Pancreas (tissue), 10 donors: Measurements from ENCODE around the gene ANKS1B. TPM values are rescaled to one million over a fixed set of nuclear protein-coding genes. Genes with fewer than 3 reads are reported as not detected.

Source experiments
- ATAC-seq, 4 donors: fragments of 200-7000 bp; cut with Tn5 transposase; one replicate each; pipeline versions ENCODE4 v1.8.0 to v1.9.1; 2020; ENCODE audit warnings: mild to moderate bottlenecking in 4 of 4, moderate library complexity in 4 of 4
- DNase-seq, 6 donors: peaks; one replicate each; pipeline ENCODE4 v3.0.0-alpha.2; 2020
- FAIRE-seq: peaks from 2 replicates; lab custom pipeline; 2012; peaks lifted over from hg19 to GRCh38; lab: Jason Lieb, UNC
- H3K27ac ChIP-seq, 4 donors: fragments of 200-600 bp; sonication (generic); 1 replicate in 3 of 4; 2 replicates in 1 of 4; pipeline versions ENCODE4 v1.5.0 to v1.8.0; 2020
- H3K27me3 ChIP-seq, 4 donors: fragments of 200-600 bp; one replicate each; pipeline ENCODE4 v1.8.0; 2021
- H3K36me3 ChIP-seq, 3 donors: fragments of 200-600 bp; sonication (generic) in 1 of 3; one replicate each; pipeline versions ENCODE4 v1.5.0 to v1.8.0; 2020 to 2021
- H3K4me1 ChIP-seq, 3 donors: fragments of 200-600 bp; one replicate each; pipeline ENCODE4 v1.8.0; 2021
- H3K4me3 ChIP-seq, 4 donors: fragments of 200-600 bp; sonication (generic) in 2 of 4; one replicate each; pipeline versions ENCODE4 v1.5.0 to v1.8.0; 2020 to 2021
- H3K9me3 ChIP-seq, 4 donors: fragments of 200-600 bp; one replicate each; pipeline ENCODE4 v1.8.0; 2021
- CTCF ChIP-seq, 4 donors: fragments of 200-600 bp; sonication (generic) in 3 of 4; IDR thresholded peaks; one replicate each; pipeline versions ENCODE4 v1.5.0 to v1.8.0; 2021; ENCODE audit warnings: antibody characterized with exemption in 4 of 4
- WGBS, 2 donors: extraction: QIAGEN DNeasy Blood & Tissue Kit; methylation state at CpG; one replicate each; pipeline ENCODE4 v1.1.7; 2013; 5-methylcytosine and 5-hydroxymethylcytosine counted together
- intact Hi-C, 3 donors: fragments of 100-400 bp; cut with DNase I; formaldehyde crosslinking; loops; one replicate each; pipeline versions ENCODE4 v1.11.1 to v1.14.2; 2022
- polyA plus RNA-seq, 2 donors: library from polyadenylated mRNA; stranded (reverse); fragments of 200-250 nt; gene quantifications; one replicate each; pipeline ENCODE4 v1.2.3, GENCODE V29; 2013
- total RNA-seq, 6 donors: library from RNA; stranded (reverse); fragmentation: NEBNext Ultra II Directional in 4 of 6; extraction: Animal tissue kit (Norgen Biotek cat#: 25700) in 4 of 6; gene quantifications; one replicate each; pipeline versions ENCODE4 v1.2.1 to v1.2.4, GENCODE V29; 2021 to 2023
- donor health status: healthy with polysubstance abuse.
- donor health status: DM: no; HTN: no; CAD: no; lungs with moderate emphysema.
- donor health status: DM: no; HTN: no; CAD: no.
- donor health status: control.
- donor health status: control.
- donor health status: Bipolar disorder and iron deficiency.
- donor health status: DM: yes; HTN: yes; CAD: no.
- donor health status: DM: no; HTN: no; CAD: no.
- donor health status: DM: no; HTN: no; CAD: no.
- donor health status: DM: yes; HTN: yes; CAD: no.

Gene ANKS1B
- total and polyA plus RNA-seq, 8 donors, result 0.49 to 3.2 (median 1.9) TPM

GRCh38 chr12:99380701-99381100 is 604.0 kb downstream of the ANKS1B start:
- WGBS, 2 donors, result 49 to 58% methylated on average over 1 of the region's 1 CpG
- no peak for ATAC-seq

GRCh38 chr12:99374023-99374422 is 610.7 kb downstream of the ANKS1B start:
- DNase-seq (no peak), ATAC-seq (no peak), FAIRE-seq (no peak)
- H3K9me3 ChIP-seq, result no peaks in the 10 kb centered on the region
- no peaks in the 10 kb centered on the region for H3K27me3 ChIP-seq
- no peak overlapping the region for H3K4me3 ChIP-seq
- TF ChIP-seq CTCF (IDR thresholded peaks at IDR 0.05), result no peak
- no peak overlapping the region for H3K27ac ChIP-seq
- intact Hi-C loops, result no loop called here
- H3K4me1 ChIP-seq, result no peaks in the 10 kb centered on the region
- no peaks in the 10 kb centered on the region for H3K36me3 ChIP-seq
- WGBS, 2 donors, result 59 to 60% methylated on average over 1 of the region's 1 CpG

More at GRCh38 chr12:99380701-99381100, 604.0 kb downstream of the ANKS1B start:
- H3K9me3 ChIP-seq, result no peaks in the 10 kb centered on the region
- intact Hi-C loops, result no loop called here
- TF ChIP-seq CTCF (IDR thresholded peaks at IDR 0.05), result no peak
- no peaks in the 10 kb centered on the region for H3K27me3 ChIP-seq
- no peaks in the 10 kb centered on the region for H3K36me3 ChIP-seq
- FAIRE-seq (no peak), DNase-seq (no peak)
- H3K27ac ChIP-seq, result no peak overlapping the region
- H3K4me1 ChIP-seq, result no peaks in the 10 kb centered on the region
- H3K4me3 ChIP-seq, result no peak overlapping the region

GRCh38 chr12:99372257-99372920 is 612.3 kb downstream of the ANKS1B start:
- ATAC-seq (no peak), DNase-seq (no peak), FAIRE-seq (no peak)
- Histone ChIP-seq H3K4me1 (no peaks in the 10 kb centered on the region), H3K9me3 (no peaks in the 10 kb centered on the region), H3K27ac (no peak overlapping the region), H3K27me3 (no peaks in the 10 kb centered on the region), H3K4me3 (no peak overlapping the region), H3K36me3 (no peaks in the 10 kb centered on the region)
- 54 to 63% methylated on average over 3 of the region's 3 CpGs for WGBS, 2 donors
- TF ChIP-seq CTCF (IDR thresholded peaks at IDR 0.05), result no peak
- intact Hi-C loops, result no loop called here

GRCh38 chr12:99370421-99371138 is 614.2 kb downstream of the ANKS1B start:
- FAIRE-seq (no peak), ATAC-seq (no peak), DNase-seq (no peak)
- no peaks in the 10 kb centered on the region for H3K36me3 ChIP-seq
- H3K27me3 ChIP-seq, result no peaks in the 10 kb centered on the region
- H3K4me3 ChIP-seq, result no peak overlapping the region
- H3K9me3 ChIP-seq, result no peaks in the 10 kb centered on the region
- 52 to 66% methylated on average over 1 of the region's 1 CpG for WGBS, 2 donors
- intact Hi-C loops, result no loop called here
- no peaks in the 10 kb centered on the region for H3K4me1 ChIP-seq
- no peak for TF ChIP-seq CTCF (IDR thresholded peaks at IDR 0.05)
- H3K27ac ChIP-seq, result no peak overlapping the region

GRCh38 chr12:99367181-99367580 is 617.6 kb downstream of the ANKS1B start:
- Histone ChIP-seq H3K36me3 (no peaks in the 10 kb centered on the region), H3K9me3 (no peaks in the 10 kb centered on the region), H3K27ac (no peak overlapping the region), H3K4me1 (no peaks in the 10 kb centered on the region), H3K4me3 (no peak overlapping the region), H3K27me3 (no peaks in the 10 kb centered on the region)
- intact Hi-C loops, result no loop called here
- DNase-seq (no peak), FAIRE-seq (no peak), ATAC-seq (no peak)
- 67 to 80% methylated on average over 3 of the region's 3 CpGs for WGBS, 2 donors
- no peak for TF ChIP-seq CTCF (IDR thresholded peaks at IDR 0.05)
